ENCODE data around the gene CLTCL1.

GRCh38 chr22:19285831-19286230, 5.7 kb downstream of the CLTCL1 start:
- TF ChIP-seq CTCF (IDR thresholded peaks at IDR 0.05) (no peak), POLR2A (IDR thresholded peaks at IDR 0.05) (no peak)
